Stomach (tissue), 4 donors: ENCODE results near the gene CCL26.

ENCODE experiments used
- CTCF ChIP-seq, 7 experiments: fragments of 450-650 bp in 4 of 7; fragments of 200-600 bp in 3 of 7; sonication (generic) in 3 of 7; IDR thresholded peaks; one replicate each; pipeline ENCODE4 v1.5.1; 2016 to 2019; ENCODE audit warnings: antibody characterized with exemption in 7 of 7, control low read depth in 2 of 7, mild to moderate bottlenecking in 1 of 7
- EP300 ChIP-seq: sonication (generic); formaldehyde crosslinking; IDR thresholded peaks from one replicate; pipeline ENCODE4 v1.6.1; 2017; ENCODE audit warnings: antibody characterized with exemption
- POLR2A ChIP-seq, 4 donors: fragments of 450-650 bp; IDR thresholded peaks; one replicate each; pipeline ENCODE4 v1.6.1; 2016; ENCODE audit warnings: antibody characterized with exemption in 4 of 4, control low read depth in 2 of 4, mild to moderate bottlenecking in 1 of 4, moderate library complexity in 1 of 4
- POLR2AphosphoS5 ChIP-seq, 3 donors: sonication (generic); formaldehyde crosslinking; IDR thresholded peaks; one replicate each; pipeline ENCODE4 v1.6.1; 2016; ENCODE audit warnings: antibody characterized with exemption in 3 of 3

- no peak for TF ChIP-seq POLR2AphosphoS5 (IDR thresholded peaks at IDR 0.05)
- peak in 4 of 7 experiments; percentile 12 to 35 (median 24) for TF ChIP-seq CTCF (IDR thresholded peaks at IDR 0.05)
- no peak for TF ChIP-seq POLR2A (IDR thresholded peaks at IDR 0.05)
- no peak for TF ChIP-seq EP300
Measured at GRCh38 chr7:75756991-75757676, 14.9 kb downstream of the CCL26 start.
